Ishikawa (cell line): ENCODE results near the gene CYP2B6.

Source experiments
- CEBPB ChIP-seq: IDR thresholded peaks from 2 replicates; pipeline ENCODE4 v1.6.1; 2012
- CREB1 ChIP-seq: IDR thresholded peaks from 2 replicates; pipeline ENCODE4 v1.6.1; 2012; ENCODE audit warnings: low read depth
- EP300 ChIP-seq: IDR thresholded peaks from 2 replicates; pipeline ENCODE4 v1.6.1; 2012; ENCODE audit warnings: borderline replicate concordance
- MAX ChIP-seq: IDR thresholded peaks from 2 replicates; pipeline ENCODE4 v1.6.1; 2012

DNA sequence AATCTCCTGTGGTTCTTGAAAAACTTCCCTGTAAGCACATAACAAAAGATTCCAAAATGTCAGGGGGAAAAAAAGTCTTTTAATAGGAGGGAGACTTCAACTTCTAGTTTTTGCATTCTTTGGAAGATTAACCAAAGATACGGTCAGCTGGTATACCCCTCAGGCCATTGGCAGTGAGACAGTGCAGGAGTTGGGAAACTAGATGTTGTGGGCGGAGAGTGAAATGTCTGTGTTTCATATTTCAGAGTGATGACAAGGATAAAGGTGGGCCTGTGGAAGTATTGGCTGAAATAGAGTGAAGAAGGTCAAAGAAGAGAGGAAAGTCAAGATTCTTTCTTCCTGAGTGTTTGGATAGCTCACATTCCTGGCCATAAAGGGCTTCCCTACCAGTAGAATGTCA, 40.8 kb downstream of the CYP2B6 start:
- TF ChIP-seq CREB1 = no peak
- TF ChIP-seq MAX = no peak
- no peak for TF ChIP-seq CEBPB
- TF ChIP-seq EP300 = no peak
